Measurements from ENCODE around the gene PLD1.

DNA sequence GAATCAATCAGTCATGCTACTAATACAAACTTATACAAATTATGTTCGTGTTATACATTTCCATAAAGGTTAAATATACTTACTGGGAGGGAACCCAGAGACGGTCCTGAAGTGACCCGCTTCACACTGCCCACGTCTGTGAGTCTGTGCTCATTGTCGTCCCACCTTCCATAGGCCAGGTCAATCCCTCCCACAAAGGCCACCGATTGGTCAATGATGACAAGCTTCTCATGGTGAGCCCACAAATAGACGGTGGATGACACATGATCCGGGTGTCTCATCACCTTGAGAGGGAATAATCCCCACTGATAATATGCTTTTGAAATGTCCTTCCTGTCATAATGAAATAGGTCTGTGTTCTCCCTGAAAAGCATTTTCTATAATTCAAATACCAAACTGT is 121.7 kb downstream of the PLD1 start:
- TF ChIP-seq, protein P1, sequence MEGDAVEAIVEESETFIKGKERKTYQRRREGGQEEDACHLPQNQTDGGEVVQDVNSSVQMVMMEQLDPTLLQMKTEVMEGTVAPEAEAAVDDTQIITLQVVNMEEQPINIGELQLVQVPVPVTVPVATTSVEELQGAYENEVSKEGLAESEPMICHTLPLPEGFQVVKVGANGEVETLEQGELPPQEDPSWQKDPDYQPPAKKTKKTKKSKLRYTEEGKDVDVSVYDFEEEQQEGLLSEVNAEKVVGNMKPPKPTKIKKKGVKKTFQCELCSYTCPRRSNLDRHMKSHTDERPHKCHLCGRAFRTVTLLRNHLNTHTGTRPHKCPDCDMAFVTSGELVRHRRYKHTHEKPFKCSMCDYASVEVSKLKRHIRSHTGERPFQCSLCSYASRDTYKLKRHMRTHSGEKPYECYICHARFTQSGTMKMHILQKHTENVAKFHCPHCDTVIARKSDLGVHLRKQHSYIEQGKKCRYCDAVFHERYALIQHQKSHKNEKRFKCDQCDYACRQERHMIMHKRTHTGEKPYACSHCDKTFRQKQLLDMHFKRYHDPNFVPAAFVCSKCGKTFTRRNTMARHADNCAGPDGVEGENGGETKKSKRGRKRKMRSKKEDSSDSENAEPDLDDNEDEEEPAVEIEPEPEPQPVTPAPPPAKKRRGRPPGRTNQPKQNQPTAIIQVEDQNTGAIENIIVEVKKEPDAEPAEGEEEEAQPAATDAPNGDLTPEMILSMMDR (tag by site-specific recombination; IDR thresholded peaks at IDR 0.05): no peak
- no peak for TF ChIP-seq ZNF23 (tag by site-specific recombination; IDR thresholded peaks at IDR 0.05; ENCODE audit: borderline replicate concordance)
- no peak for TF ChIP-seq ZNF214 (tag by site-specific recombination; IDR thresholded peaks at IDR 0.05; ENCODE audit: borderline replicate concordance)
- no peak for TF ChIP-seq ZFP3 (tag by site-specific recombination; IDR thresholded peaks at IDR 0.05; ENCODE audit: low read depth)
- TF ChIP-seq, protein P2, sequence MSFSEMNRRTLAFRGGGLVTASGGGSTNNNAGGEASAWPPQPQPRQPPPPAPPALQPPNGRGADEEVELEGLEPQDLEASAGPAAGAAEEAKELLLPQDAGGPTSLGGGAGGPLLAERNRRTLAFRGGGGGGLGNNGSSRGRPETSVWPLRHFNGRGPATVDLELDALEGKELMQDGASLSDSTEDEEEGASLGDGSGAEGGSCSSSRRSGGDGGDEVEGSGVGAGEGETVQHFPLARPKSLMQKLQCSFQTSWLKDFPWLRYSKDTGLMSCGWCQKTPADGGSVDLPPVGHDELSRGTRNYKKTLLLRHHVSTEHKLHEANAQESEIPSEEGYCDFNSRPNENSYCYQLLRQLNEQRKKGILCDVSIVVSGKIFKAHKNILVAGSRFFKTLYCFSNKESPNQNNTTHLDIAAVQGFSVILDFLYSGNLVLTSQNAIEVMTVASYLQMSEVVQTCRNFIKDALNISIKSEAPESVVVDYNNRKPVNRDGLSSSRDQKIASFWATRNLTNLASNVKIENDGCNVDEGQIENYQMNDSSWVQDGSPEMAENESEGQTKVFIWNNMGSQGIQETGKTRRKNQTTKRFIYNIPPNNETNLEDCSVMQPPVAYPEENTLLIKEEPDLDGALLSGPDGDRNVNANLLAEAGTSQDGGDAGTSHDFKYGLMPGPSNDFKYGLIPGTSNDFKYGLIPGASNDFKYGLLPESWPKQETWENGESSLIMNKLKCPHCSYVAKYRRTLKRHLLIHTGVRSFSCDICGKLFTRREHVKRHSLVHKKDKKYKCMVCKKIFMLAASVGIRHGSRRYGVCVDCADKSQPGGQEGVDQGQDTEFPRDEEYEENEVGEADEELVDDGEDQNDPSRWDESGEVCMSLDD (tag by site-specific recombination; IDR thresholded peaks at IDR 0.05): no peak
- no peak for TF ChIP-seq ZNF423 (tag by site-specific recombination; IDR thresholded peaks at IDR 0.05)
- TF ChIP-seq ZNF830 (tag by site-specific recombination; IDR thresholded peaks at IDR 0.05; ENCODE audit: low read depth): no peak
- no peak for TF ChIP-seq SP2 (tag by site-specific recombination; IDR thresholded peaks at IDR 0.05)
- no peak for TF ChIP-seq ZNF529 (tag by site-specific recombination; IDR thresholded peaks at IDR 0.05; ENCODE audit: insufficient replicate concordance)
- TF ChIP-seq, protein P3, sequence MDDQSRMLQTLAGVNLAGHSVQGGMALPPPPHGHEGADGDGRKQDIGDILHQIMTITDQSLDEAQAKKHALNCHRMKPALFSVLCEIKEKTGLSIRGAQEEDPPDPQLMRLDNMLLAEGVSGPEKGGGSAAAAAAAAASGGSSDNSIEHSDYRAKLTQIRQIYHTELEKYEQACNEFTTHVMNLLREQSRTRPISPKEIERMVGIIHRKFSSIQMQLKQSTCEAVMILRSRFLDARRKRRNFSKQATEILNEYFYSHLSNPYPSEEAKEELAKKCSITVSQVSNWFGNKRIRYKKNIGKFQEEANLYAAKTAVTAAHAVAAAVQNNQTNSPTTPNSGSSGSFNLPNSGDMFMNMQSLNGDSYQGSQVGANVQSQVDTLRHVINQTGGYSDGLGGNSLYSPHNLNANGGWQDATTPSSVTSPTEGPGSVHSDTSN (CRISPR knock-in tag; IDR thresholded peaks at IDR 0.05): no peak
- no peak for TF ChIP-seq ZNF596 (tag by site-specific recombination; IDR thresholded peaks at IDR 0.05)
- TF ChIP-seq, protein P4, sequence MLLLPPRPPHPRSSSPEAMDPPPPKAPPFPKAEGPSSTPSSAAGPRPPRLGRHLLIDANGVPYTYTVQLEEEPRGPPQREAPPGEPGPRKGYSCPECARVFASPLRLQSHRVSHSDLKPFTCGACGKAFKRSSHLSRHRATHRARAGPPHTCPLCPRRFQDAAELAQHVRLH (tag by site-specific recombination; IDR thresholded peaks at IDR 0.05): no peak
- TF ChIP-seq ZFP37 (tag by site-specific recombination; IDR thresholded peaks at IDR 0.05): no peak
- no peak for TF ChIP-seq ZNF324 (tag by site-specific recombination; IDR thresholded peaks at IDR 0.05)

All from HEK293 (cell line).